GM20000 (cell line): ENCODE results near the gene MAD1L1.

Source experiments
- DNase-seq: peaks from one replicate; pipeline ENCODE4 v3.0.0; 2012; ENCODE audit warnings: low spot score
- TF ChIP-seq, protein P1 (sequence below): IDR thresholded peaks from 2 replicates; pipeline ENCODE4 v1.5.1; 2012; ENCODE audit warnings: mild to moderate bottlenecking, control low read depth; ENCODE audit errors: extremely low read depth, missing control alignments

Gene MAD1L1

DNA sequence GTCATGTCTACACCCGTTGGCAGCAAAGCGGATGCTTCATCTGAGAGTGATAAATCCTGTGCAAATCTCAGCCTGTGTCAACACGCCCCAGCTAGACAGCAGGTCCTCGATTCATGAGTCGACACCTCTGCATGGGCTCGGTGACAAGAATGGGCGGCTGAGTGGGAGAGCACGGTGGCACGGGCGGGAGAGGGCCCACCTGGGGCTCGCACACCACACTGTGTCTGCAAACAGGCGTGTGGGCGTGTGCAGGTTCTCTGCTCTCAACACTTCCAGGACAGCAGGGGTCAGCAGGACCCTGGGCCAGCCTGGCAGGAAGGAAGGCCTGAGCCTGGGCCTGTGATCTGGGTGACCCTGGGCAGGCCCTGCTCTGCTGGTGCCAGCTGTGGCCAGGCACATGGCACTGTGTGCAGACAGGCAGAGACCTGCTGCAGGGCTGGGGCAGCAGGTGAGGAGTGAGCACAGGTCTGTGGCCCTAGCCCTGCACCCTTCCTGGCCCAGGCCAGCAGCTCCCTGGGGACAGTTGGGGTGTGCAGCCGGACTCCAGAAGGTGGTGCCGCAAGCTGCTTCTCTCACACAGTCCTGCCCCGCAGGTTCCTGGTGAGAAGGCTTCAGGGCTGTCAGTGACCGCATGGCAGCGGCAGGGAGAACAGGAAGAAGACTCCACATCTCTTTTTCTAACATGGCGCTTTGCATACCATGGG lies 346.2 kb downstream of the MAD1L1 start:
- TF ChIP-seq, protein P1, sequence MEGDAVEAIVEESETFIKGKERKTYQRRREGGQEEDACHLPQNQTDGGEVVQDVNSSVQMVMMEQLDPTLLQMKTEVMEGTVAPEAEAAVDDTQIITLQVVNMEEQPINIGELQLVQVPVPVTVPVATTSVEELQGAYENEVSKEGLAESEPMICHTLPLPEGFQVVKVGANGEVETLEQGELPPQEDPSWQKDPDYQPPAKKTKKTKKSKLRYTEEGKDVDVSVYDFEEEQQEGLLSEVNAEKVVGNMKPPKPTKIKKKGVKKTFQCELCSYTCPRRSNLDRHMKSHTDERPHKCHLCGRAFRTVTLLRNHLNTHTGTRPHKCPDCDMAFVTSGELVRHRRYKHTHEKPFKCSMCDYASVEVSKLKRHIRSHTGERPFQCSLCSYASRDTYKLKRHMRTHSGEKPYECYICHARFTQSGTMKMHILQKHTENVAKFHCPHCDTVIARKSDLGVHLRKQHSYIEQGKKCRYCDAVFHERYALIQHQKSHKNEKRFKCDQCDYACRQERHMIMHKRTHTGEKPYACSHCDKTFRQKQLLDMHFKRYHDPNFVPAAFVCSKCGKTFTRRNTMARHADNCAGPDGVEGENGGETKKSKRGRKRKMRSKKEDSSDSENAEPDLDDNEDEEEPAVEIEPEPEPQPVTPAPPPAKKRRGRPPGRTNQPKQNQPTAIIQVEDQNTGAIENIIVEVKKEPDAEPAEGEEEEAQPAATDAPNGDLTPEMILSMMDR: no peak
- no peak for DNase-seq

DNA sequence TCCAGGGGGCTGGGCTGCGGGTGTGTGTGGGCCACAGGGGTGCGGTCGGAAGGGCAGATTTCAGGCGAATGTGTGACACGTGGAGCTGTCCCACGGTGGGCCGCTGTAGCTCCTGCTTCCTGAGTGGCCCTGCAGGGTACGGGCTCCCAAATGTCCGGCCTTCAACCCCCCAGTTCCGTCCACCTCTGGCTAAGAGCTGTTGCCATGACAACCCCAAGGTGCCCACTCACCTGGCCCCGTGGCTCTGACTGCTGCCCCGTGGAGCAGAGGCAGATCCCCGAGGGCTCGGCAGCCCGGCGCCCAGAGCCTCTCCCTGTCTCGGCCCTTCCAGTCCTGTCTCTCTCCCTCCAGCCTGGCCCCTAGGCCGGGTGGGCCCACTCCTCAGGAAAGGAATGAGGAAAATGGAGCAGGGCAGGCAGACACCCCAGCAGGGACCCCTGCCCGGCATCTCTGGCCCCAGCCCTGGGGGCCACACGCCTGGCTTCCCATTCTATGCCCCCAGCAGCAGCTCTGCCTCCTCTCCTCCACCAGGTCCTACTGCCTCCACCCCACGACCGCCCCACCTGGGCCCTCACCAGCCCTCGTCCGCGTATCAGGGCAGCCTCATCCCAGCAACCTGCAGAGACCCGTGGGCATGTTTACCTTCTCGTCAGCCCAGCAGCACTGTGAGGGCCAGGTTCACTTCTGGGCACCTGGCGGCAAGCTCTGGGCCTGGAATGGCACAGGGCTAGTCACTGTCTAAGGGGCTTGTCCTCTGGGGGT lies 347.1 kb downstream of the MAD1L1 start:
- TF ChIP-seq, protein P1: no peak
- DNase-seq: no peak

DNA sequence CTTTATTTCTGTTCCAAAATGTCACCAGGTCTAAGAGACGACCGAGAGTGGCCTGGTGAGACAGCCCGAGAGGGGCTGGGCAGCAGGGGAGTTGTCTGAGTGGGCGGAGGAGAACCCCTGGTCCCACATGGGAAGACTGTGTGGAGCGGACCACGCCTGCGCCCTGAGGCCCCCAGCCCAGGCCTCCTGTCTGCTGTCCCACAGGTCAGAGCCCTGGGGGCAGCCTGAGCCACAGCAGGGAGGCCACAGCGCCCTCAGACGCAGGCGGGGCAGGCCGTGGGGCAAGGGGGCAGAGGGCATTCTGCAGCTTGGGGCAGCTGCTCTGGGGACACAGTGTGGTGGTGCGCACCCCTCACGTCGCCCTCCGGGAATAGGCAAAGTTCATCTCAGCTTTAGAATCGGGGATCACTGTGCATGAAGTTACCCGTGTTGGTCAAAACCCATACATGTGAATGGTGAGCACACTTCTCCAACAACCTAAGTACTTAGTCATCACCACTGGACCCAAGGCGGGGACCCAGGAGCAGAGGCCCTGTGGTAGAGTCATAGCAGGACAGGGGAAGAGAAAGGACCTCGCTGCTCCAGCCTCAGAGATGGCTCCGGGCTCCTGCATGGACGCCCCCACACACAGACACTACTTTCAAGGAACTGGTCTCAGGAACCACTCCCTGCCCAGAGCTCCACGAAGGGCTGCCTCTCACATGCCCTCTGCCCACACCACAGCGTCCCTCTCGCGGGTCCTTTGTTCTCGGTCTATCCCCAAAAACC lies 348.0 kb downstream of the MAD1L1 start:
- DNase-seq: no peak
- TF ChIP-seq, protein P1: no peak

DNA sequence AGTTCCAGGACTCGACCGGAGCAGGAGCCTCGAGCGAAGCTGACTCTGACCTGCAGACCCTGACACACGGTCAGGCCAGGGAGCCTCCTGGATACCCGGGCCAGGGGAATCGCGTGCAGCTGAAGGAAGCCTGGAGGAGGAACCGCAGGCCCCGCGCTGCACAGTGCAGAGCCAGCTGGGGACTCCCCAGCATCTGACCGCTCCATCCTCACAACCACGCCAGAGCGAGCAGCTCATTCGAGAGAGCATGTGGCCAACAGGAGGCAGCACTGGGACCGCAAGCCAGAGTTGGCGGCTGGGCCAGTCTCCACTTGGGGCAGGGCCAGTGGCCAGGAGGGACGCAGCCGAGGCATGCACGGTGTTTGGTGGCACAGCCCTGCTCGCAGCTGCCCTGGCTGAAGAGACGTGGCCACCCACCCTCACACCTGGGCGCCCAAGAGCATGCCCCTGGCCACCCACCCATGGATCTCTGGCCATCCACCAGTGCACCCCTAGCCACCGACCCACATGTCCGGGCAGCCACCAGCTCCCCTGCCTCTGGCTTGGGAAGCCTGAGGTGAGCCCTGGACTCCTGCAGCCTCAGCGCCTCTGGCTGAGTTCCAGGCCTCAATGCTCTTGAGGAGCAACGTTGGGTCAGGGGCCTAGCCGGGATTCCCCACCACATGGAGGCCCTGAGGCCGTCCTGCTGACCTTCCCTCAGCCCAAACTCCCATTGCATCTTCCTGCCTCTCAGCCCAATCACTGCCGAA lies 348.7 kb downstream of the MAD1L1 start:
- DNase-seq: no peak

DNA sequence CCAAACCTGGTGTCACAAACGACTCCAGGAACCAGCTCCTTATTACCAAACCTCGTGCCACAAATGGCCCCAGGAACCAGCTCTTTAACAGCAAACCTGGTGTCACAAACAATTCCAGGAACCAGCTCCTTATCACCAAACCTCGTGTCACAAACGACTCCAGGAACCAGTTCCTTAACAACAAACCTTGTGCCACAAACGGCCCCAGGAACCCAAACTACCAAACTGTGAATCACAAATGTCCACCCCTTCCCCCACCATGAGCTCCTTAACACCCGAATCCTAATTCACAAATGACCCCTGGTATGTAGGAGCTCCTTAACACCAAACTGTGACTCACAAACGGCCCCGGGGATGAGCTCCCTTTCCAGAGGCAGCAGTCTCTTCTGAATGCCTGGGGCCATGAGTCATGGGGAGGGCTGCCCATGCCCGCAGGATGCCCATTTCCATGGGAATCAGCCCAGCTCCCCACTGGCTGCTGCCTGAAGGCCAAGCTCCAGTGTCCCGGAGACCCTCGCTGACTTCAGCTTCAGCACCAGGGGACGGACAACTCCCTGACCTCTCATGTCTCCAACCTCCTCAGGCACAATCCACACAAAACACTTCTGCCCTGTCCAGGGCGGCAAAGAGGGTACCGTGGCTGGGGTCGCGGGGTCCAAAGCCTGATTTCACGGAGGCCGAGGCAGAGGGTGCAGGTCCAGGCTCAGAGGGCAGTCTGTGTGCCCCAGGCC lies 349.5 kb downstream of the MAD1L1 start:
- DNase-seq: no peak
- TF ChIP-seq, protein P1: no peak

More for the DNA sequence above, 348.7 kb downstream of the MAD1L1 start:
- TF ChIP-seq, protein P1: no peak

DNA sequence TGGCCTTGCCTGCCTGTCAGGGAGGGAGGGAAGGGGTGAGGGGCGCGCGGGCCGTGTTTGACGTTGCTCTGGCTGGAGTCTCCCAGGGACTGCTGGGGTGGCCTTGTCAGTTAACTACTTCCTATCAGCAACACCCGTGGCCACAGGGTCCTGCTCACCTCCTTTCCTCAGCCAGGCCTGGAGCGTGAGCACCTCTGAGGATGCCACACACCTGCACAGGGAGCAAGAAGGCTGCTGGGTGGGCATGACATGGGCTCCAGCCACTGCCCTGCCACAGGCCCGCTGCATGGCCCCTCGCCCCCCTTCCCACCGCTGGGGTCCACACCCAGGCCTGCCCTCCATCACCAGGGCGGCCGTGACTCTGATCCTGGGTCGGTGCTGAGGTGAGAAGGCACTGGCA lies 350.3 kb downstream of the MAD1L1 start:
- TF ChIP-seq, protein P1: no peak
- DNase-seq: no peak
